Activated CD4-positive, CD25-positive, alpha-beta regulatory T cell treated with anti-CD3 and anti-CD28 coated beads, Interleukin-2, amount 50 U/mL, for 72 hours (primary cell): ENCODE results near the gene ANKRD63.
A peak's percentile ranks its signal among the peaks of the same experiment; 100 is the strongest.

Source experiments
- DNase-seq: peaks from one replicate; pipeline ENCODE4 v3.0.0; 2021

Gene ANKRD63

GRCh38 chr15:40255033-40255432 is 27.8 kb downstream of the ANKRD63 start:
- DNase-seq: no peak

DNA sequence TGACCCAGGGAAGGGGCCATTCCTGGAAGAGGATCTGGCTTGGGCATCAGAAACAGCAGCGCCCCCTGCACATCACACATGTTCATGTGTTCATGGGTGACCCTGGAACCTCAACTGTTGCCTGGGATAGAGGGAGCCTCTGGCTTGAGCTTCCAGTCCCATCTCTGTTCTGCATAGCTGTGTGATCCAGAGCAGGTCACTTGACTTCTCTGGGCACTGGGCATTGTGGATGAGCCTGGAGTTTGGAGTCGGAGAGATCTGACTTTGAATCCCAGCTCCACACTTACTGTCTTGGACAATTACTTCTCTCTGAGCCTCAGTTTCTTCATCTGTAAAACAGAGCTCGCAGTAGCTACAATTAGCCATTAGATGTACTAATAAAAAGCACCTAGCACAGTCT is 28.4 kb downstream of the ANKRD63 start:
- no peak for DNase-seq

DNA sequence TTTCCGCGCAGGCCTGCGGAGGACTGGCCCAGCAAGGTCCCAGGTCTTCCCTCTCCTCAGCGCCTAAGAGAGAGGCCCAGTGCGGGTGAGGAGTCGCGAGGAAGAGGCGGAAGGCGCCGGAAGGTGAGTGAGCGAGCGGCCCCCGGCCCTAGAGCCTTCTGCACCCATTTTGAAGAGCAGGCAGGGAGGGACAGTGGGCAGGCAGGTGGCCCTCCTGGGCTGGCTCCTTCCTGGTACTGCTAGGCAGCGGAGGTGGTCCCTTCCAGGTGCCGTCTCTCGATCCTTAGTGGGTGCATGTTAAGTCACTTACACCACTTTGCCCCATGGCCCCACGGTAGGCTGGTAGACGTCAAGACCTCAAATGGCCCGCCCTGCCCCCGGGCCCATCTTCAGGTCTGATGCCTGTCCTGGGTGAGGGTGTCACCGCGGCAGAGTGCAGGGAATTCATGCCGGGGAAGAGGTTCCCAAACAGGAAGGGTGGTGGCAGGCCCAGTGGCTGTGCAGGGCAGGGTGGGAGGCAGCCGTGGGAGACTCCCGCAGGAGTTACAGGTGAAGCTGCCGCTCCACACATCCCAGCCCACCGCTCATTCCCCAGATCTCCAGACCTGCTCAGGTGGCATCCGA is 29.6 kb downstream of the ANKRD63 start:
- DNase-seq: no peak

- DNase-seq: no peak
Observed at GRCh38 chr15:40252438-40253166, 30.3 kb downstream of the ANKRD63 start.

DNA sequence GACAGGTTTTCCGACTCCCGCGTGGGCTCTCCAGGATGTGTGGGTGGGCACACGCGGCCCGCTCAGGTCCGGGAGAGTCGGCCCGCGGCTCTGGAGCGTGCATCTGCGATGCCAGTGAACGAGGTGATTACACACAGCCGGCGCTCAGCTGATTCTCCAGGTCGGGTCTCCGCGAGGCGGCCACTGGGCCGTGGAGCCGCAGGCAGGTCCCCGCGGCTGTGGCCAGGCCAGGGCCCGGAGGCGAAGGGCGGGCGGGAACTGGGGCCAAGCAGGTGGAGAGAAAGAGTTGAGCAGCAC is 30.8 kb downstream of the ANKRD63 start:
- no peak for DNase-seq

- no peak for DNase-seq
Observed at GRCh38 chr15:40251486-40252140, 31.3 kb downstream of the ANKRD63 start.

GRCh38 chr15:40250771-40251483 is 31.9 kb downstream of the ANKRD63 start:
- DNase-seq: no peak

DNA sequence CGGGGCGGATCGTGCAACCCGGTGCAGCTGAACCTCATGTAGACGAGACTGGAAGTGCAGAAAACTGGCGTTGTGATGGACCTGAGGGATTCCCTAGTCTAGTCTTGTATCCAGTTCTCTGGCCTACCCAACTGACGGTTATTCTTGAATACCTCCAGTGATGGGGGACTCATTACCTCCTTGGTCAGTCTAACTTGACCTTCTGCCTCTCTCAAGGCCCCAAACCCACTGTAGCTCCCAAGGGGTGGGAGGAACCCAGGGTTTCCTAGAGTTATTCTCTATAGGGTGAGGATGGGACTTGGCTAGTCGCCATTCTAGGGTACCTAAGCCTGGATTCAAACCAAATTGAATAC is 32.6 kb downstream of the ANKRD63 start:
- DNase-seq: no peak

- DNase-seq: no peak
Observed at GRCh38 chr15:40249477-40250303, 33.2 kb downstream of the ANKRD63 start.

DNA sequence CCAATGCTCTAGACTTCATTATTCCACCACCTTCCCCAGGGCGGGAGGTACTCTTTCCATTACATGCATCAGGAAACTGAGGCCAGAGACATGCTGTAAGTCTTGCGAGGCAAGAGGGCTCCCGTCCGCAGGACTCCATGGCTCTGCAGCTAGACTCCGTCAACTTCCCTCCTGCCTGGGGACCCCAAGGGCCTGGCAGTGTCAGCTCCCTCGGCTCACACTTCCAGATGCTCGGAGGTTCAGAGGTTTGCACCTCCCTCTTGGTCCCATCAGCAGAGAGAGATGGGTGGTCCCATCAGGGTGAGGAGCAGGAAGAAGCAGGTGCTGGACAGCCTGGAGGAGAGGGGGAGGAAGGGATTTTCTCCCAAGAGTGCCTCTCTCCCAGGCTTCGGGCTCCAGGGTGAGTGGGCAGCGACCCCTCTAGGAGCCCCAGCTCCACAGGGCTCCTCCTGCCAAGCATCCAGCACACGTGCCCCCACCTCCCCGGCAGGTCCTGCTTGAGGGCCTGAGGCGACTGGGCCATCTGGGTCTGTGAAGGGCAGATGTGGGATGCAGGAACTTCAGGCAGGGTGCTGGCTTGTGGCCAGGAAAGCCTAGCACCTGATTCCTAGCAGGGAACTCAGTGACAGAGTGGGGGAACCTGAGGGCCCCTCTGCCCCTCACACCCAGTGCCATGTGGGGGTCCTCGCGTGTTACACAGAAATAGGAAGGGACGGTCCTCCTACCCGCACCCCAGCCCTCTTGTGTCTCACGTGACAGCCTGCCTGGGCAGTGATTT is 34.7 kb downstream of the ANKRD63 start:
- no peak for DNase-seq

DNA sequence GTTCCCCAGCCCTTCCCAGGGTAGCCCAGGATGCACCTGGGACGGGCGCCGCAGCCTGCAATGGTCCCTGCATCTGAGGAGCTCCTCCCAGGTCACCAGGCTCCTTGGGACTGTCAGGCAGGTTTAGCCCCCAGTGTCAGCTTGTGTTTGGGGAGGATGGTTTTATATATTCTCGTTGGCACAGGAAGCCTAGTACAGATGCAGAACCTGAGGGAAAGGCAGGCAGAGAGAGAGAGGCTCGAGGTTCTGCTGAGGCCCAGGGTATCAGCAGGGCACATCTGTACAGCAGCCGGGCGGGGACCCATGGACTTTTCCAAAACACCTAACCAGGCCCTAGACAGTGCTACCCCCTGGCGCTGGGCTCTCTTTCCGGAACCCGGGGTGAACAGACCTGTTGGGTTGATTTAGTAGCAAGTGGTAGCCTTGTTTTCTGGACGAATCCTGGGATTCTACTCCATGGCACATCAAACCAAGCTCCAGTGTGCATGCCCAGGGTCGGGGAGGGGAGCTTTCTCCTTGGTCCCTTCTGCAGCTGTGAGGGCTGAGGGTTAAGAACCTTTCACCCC is 35.4 kb downstream of the ANKRD63 start:
- DNase-seq: no peak

DNA sequence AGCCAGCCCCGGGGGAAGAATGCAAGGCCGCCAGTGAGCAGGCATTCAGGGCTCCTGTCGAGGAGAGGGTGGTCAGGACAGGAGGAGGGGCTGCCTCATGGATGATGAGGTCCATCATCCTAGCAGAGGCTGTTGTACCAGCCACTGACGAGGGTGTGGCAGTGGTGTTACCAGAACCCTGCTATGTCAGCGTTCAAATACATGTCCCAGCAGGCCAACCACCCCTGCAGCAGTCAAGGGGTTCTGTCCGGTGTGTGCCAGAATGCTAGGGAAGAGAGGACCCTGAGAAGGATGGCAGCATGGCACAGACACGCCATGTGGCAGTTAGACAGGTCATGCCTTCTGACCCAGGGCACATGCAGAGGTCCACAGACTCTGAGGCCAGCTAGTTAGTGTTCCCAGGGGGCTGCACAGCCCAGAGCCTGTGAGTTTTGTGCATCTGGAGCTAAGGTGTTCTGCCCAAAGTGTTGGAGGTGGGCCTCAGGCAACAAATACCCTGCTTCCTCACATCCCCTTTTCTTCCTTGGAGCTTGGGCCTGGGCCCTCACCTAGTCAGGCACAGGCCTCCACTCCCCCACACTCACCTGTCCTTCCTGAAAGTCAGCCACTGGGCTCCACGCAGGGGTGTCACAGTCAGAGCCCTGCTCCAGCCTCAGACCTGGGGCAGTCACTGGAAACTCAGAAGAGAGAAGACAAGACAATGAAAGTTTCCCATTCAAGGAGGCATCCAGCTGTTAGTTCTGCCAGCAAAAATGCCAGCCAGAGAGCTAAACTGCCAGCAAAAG is 36.2 kb downstream of the ANKRD63 start:
- DNase-seq: no peak

DNA sequence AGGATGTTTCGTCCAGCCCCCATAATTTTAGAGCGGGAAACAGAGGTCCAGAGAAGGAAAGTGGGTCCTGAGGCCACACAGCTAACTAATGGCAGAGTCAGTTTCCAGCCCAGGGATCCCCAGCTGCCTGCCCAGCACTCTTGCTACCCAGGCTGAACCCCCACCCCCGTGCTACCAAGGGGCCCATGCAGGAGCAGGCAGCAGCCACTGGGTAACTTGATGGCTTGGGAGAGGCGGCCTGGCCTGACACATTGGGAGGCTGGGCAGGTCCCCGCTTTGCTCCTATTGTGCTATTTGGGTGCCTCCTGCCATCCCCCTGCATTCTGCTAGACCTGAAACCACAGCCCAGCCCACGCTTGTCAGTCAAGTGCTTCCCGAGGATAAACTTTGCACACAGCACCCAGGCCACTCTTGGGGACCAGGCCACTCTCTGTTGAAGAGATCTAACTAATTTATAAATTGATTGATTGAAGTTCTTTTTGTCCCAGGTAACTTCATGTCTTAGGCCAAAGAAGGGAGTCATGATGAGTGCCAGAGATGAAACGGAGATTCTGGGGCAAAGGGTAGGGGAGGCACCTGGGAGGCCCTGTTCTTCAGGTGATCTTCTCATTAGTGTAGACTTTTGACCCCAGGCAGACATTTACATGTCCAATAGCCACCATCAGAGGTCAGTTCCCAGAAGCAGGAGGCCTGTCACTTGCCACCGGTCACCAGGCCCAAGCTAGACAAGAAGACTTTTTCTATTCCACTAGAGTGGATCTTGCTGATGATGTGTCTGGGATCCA is 37.0 kb downstream of the ANKRD63 start:
- no peak for DNase-seq

DNA sequence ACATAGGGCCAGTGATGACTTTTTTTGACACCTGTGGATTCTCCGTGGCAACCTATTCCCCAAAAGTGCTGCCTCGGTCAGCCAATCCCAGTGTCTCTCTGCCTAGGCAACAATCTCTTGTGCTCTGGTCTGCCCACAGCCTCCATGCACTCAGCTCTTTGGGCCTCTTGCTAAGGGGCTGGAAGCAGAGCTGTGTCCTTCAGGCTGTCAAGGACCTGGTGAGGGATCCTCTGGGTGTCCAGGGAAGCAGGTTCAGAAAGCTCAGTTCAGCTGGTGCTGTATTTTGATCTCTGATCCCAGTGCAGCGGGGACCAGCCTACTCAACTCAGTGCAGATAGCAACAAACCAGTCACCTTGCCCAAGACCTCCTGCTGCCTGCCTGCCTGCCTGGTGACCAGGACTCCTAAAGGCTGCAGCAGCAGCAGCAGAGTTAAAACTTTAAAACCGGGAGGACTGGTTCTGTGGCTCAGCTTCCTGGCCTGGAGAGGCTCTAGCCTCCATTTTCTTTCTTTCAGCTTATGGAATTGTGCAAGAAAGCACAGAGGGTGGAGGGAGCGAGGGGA is 37.8 kb downstream of the ANKRD63 start:
- DNase-seq: peak; percentile 18

GRCh38 chr15:40243126-40243810 is 39.6 kb downstream of the ANKRD63 start:
- DNase-seq: no peak

GRCh38 chr15:40242601-40243000 is 40.3 kb downstream of the ANKRD63 start:
- DNase-seq: no peak

DNA sequence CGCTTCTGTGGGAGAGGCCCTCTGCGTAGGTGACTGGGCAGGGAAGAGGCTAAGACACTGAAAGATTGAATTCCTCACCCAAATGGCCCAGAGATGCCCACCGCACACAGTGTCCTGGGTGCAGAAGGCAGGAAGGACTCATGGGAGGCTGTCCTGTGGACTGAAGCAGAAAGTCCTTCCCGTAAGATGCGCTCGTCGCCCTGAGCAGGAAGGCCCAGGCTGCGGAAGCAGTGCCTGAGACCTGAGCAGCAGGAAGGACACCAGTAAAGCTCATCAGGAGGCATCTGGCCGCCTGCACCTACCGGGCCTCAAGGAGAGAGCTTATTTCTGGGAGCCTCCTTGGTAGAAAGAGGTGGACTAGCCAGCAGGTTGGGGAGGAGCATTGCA is 40.7 kb downstream of the ANKRD63 start:
- DNase-seq: no peak

DNA sequence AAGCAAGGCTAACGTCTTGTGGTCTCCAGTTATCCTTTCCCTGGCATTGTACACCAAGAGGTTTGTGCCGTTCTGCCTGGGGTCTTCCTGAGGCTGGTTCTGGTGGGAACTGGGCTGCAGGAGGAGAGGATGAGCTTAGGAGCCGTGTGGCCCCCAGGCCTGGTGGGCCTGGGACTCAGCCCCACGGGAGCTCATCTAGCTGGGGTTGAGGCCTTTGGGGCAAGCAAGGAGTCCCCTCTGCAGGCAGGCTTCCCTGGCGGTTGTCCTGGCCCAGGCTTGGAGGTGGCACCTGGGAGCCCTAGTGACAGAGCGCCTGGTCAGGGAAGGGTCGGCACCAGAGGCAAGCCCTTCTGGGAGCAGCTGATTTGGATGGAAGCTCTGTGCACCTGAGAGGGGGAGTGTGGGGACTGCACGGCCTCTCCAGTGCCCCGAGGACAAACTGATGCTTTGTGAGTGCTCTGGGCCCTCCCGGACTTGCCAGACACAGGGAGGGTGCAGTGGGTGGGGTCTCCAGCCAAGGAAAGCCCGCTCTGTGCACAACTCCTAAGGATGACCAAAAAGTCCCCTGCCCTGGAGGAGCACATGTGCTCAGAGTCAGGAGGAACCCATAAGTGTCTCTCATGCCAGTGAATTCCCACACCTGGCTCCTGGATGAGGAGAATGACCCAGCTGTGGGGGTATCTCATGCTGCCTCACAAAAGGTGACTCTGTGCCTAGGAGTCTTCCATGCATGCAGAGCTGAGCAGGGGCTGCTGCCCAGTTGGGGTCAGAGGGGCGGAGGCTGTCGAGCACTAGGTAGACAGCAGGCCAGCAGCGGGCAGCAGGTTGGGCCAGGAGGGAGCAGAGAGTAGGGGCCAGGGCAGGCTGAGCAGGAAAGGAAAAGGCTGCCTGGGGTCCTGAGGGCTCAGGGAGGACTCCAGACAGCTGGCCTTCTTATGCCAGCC is 41.3 kb downstream of the ANKRD63 start:
- DNase-seq: no peak
